HG02885 (cell line): ENCODE results near the gene PYGO1.

ENCODE experiments used
- ATAC-seq: cut with Tn5 transposase; IDR thresholded peaks from one replicate; pipeline ENCODE4 v1.9.1; 2021; ENCODE audit warnings: mild to moderate bottlenecking; ENCODE audit not compliant: unreplicated experiment, poor library complexity

The PYGO1 gene

DNA sequence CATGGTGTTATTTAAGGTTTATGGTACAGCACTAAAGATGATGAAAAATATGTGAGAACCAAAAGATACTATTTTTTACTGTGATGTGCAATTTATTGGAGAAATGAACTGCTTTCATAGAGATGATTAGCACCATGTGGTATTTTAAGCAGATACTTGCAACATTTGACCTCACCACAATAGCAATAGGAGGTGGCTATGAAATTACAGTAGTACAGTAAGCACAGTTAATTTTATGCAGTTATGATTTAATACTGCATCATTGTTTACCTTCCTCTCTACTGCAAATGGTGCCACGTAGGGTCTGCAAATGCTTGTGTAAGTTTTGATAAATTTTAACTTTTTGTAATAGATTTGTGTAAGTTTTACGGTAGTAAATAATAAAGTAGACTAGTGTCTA lies 14.0 kb downstream of the PYGO1 start:
- no peak for ATAC-seq

- no peak for ATAC-seq
These were observed 14.9 kb downstream of the PYGO1 start for GRCh38 chr15:55573224-55573623.

DNA sequence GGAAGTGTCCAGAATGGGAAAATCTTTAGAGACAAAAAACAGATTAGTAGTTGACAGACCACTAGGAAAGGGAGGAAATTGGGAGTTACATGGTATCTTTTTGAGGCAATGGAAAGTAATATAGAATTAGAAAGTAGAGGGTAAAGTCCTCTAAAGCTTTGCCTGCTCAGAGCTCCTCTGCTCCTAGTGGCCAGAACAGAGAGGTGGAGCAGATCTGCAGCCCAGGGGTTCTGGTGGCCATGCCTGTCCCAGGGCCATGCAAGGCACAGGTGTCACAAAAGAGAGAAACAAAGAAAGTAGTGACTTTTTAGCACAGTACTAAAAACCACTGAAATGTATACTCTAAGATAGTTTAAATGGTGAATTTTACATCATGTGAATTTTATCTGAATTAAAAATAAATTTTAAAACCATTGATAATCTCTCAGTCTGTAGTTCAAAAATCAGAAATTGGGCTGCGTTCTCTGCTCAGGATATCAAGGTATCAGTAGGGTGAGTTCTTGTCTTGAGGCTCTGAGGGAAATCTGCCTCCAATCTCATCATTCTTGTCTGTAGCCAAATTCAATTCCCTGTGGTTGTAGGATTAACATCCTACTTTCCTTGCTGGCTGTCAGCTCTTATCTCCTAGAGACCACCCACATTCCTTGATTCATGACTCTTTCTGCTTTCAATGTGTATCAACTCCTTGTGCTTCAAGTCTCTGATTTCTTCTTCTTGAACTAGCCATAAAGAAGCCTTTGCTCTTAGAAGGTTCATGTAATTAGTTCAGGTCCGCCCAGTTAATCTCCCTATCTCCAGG lies 23.6 kb downstream of the PYGO1 start:
- no peak for ATAC-seq

DNA sequence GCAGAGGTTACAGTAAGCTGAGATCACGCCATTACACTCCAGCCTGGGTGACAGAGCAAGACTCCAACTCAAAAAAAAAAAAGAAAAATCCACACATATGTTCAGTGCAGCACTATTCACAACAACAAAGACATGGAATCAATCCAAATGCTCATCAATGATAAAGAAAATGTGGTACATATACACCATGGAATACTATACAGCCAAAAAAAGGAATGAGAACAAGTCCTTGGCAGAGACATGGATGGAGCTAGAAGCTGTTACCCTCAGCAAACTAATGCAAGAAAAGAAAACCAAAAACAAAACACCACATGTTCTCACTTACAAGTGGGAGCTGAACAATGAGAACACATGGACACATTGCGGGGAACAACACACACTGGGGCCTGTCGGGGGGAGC lies 25.5 kb downstream of the PYGO1 start:
- no peak for ATAC-seq

GRCh38 chr15:55555089-55555488 lies 33.1 kb downstream of the PYGO1 start:
- no peak for ATAC-seq

DNA sequence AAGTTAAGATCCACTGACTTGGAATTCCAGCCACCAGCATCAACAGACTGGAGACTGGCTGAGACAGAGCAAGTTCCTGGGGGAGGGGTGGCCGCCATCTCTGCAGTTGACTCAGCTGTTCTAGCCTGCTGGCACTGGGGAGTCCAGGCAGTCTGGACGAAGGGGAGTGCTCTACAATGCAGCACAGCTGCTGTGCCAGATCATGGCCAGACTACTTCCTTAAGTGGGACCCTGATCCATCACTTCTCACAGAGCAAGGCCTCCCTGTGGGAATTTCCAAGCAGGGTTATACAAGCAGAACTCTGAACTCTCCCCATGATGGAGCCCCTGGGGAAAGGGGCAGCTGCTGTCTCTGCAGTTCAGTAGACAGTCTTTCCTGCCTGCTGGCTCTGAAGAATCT lies 35.2 kb downstream of the PYGO1 start:
- no peak for ATAC-seq

DNA sequence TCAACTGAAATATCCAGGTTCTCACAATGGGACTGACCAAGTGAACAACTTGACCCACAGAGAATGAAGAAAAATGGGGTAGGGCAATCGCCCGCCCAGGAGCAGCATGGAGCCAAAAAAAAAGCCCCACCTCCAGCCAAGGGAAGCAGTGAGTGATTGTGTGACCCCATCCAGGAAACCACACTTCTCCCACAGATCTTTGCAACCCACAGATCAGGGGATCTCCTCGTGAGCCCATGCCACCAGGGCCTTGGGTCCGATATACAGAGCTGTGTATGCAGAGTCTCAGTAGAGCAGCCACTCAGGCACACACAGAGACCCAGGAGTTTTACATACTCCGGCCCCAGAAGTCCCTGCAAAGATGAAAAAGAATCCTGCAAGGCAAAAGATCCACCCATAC lies 35.7 kb downstream of the PYGO1 start:
- no peak for ATAC-seq

DNA sequence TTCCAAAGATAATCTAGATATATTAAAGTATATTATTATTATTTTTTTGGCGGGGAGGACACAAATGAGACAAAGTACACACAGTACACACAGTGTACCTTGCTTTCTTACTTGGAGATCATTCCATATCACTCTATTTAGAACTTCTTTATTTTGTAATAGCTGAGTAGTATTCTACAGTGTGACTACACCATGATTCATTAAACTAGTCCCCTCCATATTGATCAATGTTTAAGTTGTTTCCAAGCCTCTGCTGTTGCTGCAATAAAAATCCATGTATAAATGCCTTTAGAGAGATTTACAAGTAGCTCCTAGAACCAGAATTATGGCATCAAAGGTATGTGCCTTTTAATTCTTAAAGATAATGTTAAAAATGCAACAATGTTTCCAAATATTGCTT lies 38.8 kb downstream of the PYGO1 start:
- no peak for ATAC-seq

DNA sequence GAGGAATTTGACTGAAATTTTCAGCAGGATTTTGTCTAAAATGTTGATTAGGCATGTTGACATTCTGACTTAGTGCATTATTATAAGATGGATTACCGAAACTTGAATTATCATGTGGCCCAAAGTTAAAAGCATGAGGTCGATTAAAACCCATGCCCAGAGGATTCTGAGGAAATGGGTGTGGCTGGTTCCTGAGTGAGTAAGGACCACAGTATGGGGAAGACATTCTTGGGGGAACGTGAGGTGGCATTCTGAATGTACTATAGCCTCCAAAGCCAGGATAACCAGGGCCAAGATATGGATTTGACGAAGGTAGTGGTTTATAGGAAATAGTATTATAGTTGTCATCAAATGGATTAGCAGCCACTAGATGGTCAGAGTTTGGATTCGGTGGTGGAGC lies 41.4 kb downstream of the PYGO1 start:
- no peak for ATAC-seq

- ATAC-seq = no peak
These were observed 52.7 kb downstream of the PYGO1 start for GRCh38 chr15:55535436-55535835.

- no peak for ATAC-seq
These were observed 55.2 kb downstream of the PYGO1 start for GRCh38 chr15:55532944-55533343.

DNA sequence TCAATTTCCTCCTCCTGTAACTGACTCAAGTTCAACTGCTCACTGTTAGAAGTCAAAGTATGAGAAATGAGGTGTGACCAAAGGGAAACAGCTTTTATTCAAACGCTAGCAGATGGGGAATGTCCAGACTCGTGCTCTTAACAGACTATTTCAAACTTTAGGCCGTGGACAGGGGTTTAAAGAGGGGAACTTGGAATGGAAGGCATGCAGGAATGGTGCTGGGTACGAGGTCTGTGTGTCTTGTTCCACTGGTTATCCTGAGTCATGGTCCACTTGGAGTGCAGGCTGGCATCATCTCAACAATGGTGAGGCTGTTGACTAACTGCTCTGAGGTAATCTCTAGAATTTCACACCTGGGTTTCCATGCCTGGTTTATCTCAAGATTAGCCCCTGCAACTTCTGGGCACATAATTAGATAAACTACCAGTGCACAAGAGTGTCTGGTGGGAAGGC lies 57.3 kb downstream of the PYGO1 start:
- no peak for ATAC-seq

- no peak for ATAC-seq
These were observed 59.3 kb downstream of the PYGO1 start for GRCh38 chr15:55528812-55529211.

- no peak for ATAC-seq
These were observed 61.0 kb downstream of the PYGO1 start for GRCh38 chr15:55527150-55527549.

DNA sequence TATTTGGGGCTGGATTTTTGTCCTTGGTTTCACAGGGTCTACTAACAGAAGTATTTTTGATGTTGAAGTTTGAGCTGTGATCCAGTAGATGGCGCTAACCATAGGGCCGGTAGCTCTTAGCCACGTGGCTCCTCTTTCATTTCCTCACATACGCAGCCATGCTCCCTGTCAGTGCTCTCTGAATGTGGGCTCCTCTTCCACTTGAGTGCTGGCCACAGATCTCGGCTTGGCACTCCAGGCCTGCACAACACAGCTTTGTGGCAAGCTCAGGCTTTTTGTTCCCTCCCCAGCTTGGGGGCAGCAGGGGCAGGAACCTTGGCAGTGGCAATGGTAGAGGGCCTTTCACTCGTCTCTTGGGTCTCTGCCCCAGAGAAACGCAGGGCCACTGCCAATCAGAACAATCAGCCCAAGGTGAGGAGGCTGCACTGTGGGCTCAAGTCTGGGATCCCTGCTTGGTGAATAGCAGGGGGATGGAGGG lies 61.5 kb downstream of the PYGO1 start:
- ATAC-seq = peak; percentile 81

DNA sequence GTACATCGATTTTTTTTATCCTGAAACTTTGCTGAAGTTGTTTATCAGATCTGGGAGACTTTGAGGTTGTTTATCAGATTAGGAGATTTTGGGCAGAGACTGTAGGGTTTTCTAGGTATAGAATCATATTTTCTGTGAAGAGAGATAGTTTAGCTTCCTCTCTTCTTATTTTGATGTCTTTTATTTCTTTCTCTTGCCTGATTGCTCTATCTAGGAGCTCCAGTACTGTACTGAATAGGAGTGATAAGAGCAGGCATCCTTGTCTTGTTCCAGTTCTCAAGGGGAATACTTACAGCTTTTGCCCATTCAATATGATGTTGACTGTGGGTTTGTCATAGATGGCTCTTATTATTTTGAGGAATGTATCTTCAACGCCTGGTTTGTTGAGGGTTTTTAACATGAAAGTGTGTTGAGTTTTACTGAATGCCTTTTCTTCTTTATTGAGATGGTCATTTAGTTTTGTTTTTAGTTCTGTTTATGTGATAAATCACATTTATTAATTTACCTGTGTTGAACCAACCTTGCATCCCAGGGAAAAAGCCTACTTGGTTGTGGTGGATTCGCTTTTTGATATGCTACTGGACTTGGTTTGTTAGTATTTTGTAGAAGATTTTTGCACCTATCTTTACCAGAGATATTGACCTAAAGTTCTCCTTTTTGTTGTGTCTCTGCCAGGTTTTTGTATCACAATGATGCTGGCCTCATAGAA lies 65.2 kb downstream of the PYGO1 start:
- no peak for ATAC-seq

- no peak for ATAC-seq
These were observed 69.5 kb downstream of the PYGO1 start for GRCh38 chr15:55518641-55519040.

GRCh38 chr15:55518009-55518408 lies 70.1 kb downstream of the PYGO1 start:
- no peak for ATAC-seq

GRCh38 chr15:55515991-55516776 lies 72.0 kb downstream of the PYGO1 start:
- ATAC-seq = no peak

GRCh38 chr15:55515491-55515890 lies 72.7 kb downstream of the PYGO1 start:
- ATAC-seq = no peak

DNA sequence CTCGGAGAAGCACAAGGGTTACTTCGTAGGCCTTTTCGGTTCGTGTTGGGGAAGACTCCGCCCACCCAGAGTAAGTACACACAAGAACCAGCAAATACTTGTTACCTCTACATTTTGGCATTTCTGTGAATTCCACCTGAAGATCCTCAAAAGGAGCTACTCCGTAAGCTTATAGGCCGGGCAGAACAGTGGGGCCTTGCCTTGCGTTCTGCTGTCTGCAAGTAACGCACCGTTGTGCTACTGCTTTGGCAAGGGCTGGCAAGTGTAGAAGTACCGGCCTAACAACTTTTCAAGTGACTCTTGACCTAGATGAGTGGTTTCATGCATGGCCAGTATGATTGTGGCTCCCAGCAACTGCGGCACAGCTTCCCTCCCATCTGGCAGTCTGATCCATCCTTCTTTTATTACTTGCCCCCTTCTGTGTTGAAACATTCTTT lies 73.7 kb downstream of the PYGO1 start:
- ATAC-seq = no peak
